Measurements from ENCODE around the gene TRIM31.

TRIM31 gene

DNA sequence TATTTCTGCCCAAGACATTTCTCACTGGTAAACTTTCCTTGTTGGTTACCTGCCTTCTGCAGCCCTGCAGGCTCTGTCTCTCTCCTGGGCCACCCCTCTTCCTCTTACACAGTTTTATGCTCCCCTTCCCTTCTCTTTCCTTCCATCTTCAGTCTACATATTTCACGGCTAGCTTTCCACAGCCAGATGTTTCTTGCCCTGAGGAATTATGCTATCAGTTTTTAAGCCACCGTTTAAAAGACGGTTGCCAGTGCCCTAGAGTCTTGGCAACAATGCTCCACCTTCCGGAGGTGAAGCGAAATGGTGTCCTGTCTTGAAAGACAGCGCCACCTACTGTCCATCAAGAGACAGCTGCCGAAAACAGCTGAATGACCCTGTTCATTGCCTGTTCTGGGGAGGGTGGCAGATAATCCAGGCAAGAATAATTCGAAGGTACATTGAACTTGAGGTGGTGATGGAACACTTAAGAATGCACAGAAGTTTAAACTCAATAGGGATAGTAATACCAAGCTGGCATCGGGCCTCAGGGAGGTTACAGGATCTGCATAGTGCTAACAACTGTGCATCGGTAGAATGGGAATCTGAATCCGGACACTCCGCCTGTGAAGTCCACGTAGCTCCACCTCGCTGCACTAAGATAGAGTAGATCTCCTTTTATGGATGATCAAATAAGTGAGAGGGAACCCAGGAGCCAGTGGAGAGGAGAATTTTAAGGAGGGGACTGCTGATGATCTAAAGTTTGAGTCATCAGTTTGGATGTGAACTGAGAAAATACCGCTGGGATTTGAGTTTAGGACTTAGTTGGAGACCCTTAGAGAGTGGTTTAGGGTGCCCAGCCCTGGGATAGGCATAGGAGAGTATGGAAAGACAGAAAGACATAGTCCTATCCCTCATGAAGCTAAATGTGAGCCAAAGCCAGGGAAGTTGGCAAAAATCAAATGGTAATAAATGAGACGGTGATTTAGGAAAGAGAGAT lies 18.3 kb upstream of the TRIM31 start (continued):
- TF ChIP-seq, protein P1, sequence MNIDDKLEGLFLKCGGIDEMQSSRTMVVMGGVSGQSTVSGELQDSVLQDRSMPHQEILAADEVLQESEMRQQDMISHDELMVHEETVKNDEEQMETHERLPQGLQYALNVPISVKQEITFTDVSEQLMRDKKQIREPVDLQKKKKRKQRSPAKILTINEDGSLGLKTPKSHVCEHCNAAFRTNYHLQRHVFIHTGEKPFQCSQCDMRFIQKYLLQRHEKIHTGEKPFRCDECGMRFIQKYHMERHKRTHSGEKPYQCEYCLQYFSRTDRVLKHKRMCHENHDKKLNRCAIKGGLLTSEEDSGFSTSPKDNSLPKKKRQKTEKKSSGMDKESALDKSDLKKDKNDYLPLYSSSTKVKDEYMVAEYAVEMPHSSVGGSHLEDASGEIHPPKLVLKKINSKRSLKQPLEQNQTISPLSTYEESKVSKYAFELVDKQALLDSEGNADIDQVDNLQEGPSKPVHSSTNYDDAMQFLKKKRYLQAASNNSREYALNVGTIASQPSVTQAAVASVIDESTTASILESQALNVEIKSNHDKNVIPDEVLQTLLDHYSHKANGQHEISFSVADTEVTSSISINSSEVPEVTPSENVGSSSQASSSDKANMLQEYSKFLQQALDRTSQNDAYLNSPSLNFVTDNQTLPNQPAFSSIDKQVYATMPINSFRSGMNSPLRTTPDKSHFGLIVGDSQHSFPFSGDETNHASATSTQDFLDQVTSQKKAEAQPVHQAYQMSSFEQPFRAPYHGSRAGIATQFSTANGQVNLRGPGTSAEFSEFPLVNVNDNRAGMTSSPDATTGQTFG (tag by site-specific recombination; IDR thresholded peaks at IDR 0.05; ENCODE audit: borderline replicate concordance): no peak
- peak; percentile 40; the same call in 1 of the 2 replicates for TF ChIP-seq ZNF366 (tag by site-specific recombination; conservative IDR thresholded peaks at IDR 0.05)
- no peak for TF ChIP-seq MYNN (tag by site-specific recombination; IDR thresholded peaks at IDR 0.05; ENCODE audit: borderline replicate concordance)
- TF ChIP-seq ZNF2 (tag by site-specific recombination; IDR thresholded peaks at IDR 0.05): peak; percentile 90
- no peak for TF ChIP-seq ZNF48 (tag by site-specific recombination; IDR thresholded peaks at IDR 0.05)
- TF ChIP-seq ZIC2 (tag by site-specific recombination; IDR thresholded peaks at IDR 0.05): no peak
- TF ChIP-seq ZNF155 (tag by site-specific recombination; IDR thresholded peaks at IDR 0.05): no peak
- no peak for TF ChIP-seq ZBTB21 (tag by site-specific recombination; IDR thresholded peaks at IDR 0.05)
- TF ChIP-seq FEZF1 (tag by site-specific recombination; IDR thresholded peaks at IDR 0.05): 0 out of 2 replicates have a peak, but pooled peaks have one; percentile 27
- no peak for TF ChIP-seq ZBTB48 (tag by site-specific recombination; IDR thresholded peaks at IDR 0.05)
- TF ChIP-seq KLF7 (tag by site-specific recombination; IDR thresholded peaks at IDR 0.05; ENCODE audit: borderline replicate concordance): no peak
- no peak for TF ChIP-seq ZNF341 (tag by site-specific recombination; IDR thresholded peaks at IDR 0.05; ENCODE audit: low read depth)
- no peak for TF ChIP-seq ZNF223 (tag by site-specific recombination; IDR thresholded peaks at IDR 0.05)
- TF ChIP-seq, protein P2, sequence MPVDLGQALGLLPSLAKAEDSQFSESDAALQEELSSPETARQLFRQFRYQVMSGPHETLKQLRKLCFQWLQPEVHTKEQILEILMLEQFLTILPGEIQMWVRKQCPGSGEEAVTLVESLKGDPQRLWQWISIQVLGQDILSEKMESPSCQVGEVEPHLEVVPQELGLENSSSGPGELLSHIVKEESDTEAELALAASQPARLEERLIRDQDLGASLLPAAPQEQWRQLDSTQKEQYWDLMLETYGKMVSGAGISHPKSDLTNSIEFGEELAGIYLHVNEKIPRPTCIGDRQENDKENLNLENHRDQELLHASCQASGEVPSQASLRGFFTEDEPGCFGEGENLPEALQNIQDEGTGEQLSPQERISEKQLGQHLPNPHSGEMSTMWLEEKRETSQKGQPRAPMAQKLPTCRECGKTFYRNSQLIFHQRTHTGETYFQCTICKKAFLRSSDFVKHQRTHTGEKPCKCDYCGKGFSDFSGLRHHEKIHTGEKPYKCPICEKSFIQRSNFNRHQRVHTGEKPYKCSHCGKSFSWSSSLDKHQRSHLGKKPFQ (tag by site-specific recombination; IDR thresholded peaks at IDR 0.05): no peak
- TF ChIP-seq YY1 (tag by site-specific recombination; IDR thresholded peaks at IDR 0.05): no peak
- TF ChIP-seq GFI1B (tag by site-specific recombination; IDR thresholded peaks at IDR 0.05): no peak
- TF ChIP-seq SCRT2 (tag by site-specific recombination; IDR thresholded peaks at IDR 0.05): no peak
- TF ChIP-seq ZNF658 (tag by site-specific recombination; IDR thresholded peaks at IDR 0.05): no peak
- TF ChIP-seq ZBTB7A (tag by site-specific recombination; IDR thresholded peaks at IDR 0.05; ENCODE audit: low read depth): no peak
- no peak for TF ChIP-seq ZNF529 (tag by site-specific recombination; IDR thresholded peaks at IDR 0.05; ENCODE audit: insufficient replicate concordance)
- no peak for TF ChIP-seq ZFHX2 (tag by site-specific recombination; conservative IDR thresholded peaks at IDR 0.05)
- TF ChIP-seq ZNF544 (tag by site-specific recombination; IDR thresholded peaks at IDR 0.05): no peak
- no peak for TF ChIP-seq YY2 (tag by site-specific recombination; IDR thresholded peaks at IDR 0.05)
- TF ChIP-seq, protein P3, sequence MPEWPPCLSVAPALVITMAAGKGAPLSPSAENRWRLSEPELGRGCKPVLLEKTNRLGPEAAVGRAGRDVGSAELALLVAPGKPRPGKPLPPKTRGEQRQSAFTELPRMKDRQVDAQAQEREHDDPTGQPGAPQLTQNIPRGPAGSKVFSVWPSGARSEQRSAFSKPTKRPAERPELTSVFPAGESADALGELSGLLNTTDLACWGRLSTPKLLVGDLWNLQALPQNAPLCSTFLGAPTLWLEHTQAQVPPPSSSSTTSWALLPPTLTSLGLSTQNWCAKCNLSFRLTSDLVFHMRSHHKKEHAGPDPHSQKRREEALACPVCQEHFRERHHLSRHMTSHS (tag by site-specific recombination; IDR thresholded peaks at IDR 0.05): no peak
- TF ChIP-seq ZNF560 (tag by site-specific recombination; IDR thresholded peaks at IDR 0.05; ENCODE audit: borderline replicate concordance): no peak
- TF ChIP-seq ZNF785 (tag by site-specific recombination; IDR thresholded peaks at IDR 0.05): no peak
- no peak for TF ChIP-seq ZNF837 (tag by site-specific recombination; IDR thresholded peaks at IDR 0.05)
- TF ChIP-seq, protein P4, sequence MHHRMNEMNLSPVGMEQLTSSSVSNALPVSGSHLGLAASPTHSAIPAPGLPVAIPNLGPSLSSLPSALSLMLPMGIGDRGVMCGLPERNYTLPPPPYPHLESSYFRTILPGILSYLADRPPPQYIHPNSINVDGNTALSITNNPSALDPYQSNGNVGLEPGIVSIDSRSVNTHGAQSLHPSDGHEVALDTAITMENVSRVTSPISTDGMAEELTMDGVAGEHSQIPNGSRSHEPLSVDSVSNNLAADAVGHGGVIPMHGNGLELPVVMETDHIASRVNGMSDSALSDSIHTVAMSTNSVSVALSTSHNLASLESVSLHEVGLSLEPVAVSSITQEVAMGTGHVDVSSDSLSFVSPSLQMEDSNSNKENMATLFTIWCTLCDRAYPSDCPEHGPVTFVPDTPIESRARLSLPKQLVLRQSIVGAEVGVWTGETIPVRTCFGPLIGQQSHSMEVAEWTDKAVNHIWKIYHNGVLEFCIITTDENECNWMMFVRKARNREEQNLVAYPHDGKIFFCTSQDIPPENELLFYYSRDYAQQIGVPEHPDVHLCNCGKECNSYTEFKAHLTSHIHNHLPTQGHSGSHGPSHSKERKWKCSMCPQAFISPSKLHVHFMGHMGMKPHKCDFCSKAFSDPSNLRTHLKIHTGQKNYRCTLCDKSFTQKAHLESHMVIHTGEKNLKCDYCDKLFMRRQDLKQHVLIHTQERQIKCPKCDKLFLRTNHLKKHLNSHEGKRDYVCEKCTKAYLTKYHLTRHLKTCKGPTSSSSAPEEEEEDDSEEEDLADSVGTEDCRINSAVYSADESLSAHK (tag by site-specific recombination; IDR thresholded peaks at IDR 0.05): 0 out of 2 replicates have a peak, but pooled peaks have one; percentile 28
- TF ChIP-seq ZFP37 (tag by site-specific recombination; IDR thresholded peaks at IDR 0.05): no peak
- TF ChIP-seq ZNF561 (tag by site-specific recombination; IDR thresholded peaks at IDR 0.05; ENCODE audit: borderline replicate concordance): no peak
- no peak for TF ChIP-seq ZNF626 (tag by site-specific recombination; IDR thresholded peaks at IDR 0.05)
- no peak for TF ChIP-seq ZFP41 (tag by site-specific recombination; IDR thresholded peaks at IDR 0.05; ENCODE audit: borderline replicate concordance)
